WTC11 (cell line): Measurements from ENCODE around the gene AGBL4.

Experiments
- FOXJ3 ChIP-seq: sonication (generic); formaldehyde crosslinking; IDR thresholded peaks from 2 replicates; pipeline ENCODE4 v1.9.0; 2021; ENCODE audit warnings: missing genetic modification reagents, mild to moderate bottlenecking, borderline replicate concordance
- JAZF1 ChIP-seq: fragments of 250-450 bp; sonication (Bioruptor Pico); IDR thresholded peaks from 2 replicates; pipeline ENCODE4 v1.9.0; 2021; ENCODE audit warnings: moderate library complexity, mild to moderate bottlenecking, inconsistent platforms
- OVOL2 ChIP-seq: fragments of 250-450 bp; sonication (Bioruptor Pico); IDR thresholded peaks from 2 replicates; pipeline ENCODE4 v1.9.0; 2021; ENCODE audit warnings: mild to moderate bottlenecking, borderline replicate concordance
- TP53 ChIP-seq: sonication (generic); formaldehyde crosslinking; IDR thresholded peaks from 2 replicates; pipeline ENCODE4 v1.8.1; 2023; ENCODE audit warnings: mild to moderate bottlenecking, missing genetic modification reagents
- ZBTB21 ChIP-seq: sonication (generic); formaldehyde crosslinking; IDR thresholded peaks from 2 replicates; pipeline ENCODE4 v1.8.1; 2023; ENCODE audit warnings: mild to moderate bottlenecking, missing genetic modification reagents, borderline replicate concordance
- TF ChIP-seq, protein P1 (sequence below): fragments of 200-600 bp; IDR thresholded peaks from 2 replicates; pipeline ENCODE4 v1.8.0; 2022; ENCODE audit warnings: antibody characterized with exemption
- TF ChIP-seq, protein P2 (sequence below): sonication (generic); formaldehyde crosslinking; IDR thresholded peaks from 2 replicates; pipeline ENCODE4 v1.8.0; 2023; ENCODE audit warnings: mild to moderate bottlenecking, missing genetic modification reagents
- TF ChIP-seq, protein P3 (sequence below): sonication (generic); formaldehyde crosslinking; IDR thresholded peaks from 2 replicates; pipeline ENCODE4 v1.8.0; 2022; ENCODE audit warnings: mild to moderate bottlenecking, missing genetic modification reagents

DNA sequence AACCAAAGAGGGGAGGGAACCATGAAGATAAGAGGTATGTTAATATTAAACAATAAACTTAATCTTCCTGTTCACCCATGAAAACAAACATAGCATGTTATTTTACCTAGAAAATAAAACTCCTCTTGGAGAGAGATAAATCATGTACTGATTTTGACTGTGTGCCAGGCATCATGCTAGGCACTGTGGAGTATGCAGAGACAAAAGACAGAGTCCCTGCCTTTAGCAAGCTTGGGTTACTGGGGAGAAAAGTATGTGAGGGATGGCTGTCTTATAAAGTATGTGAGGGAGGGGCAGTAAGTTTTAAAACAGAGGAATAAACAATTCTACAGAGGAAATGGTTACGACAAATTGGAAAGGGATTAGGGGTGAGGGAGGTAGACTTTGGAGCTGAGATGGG, 1117.6 kb downstream of the AGBL4 start:
- TF ChIP-seq, protein P1, sequence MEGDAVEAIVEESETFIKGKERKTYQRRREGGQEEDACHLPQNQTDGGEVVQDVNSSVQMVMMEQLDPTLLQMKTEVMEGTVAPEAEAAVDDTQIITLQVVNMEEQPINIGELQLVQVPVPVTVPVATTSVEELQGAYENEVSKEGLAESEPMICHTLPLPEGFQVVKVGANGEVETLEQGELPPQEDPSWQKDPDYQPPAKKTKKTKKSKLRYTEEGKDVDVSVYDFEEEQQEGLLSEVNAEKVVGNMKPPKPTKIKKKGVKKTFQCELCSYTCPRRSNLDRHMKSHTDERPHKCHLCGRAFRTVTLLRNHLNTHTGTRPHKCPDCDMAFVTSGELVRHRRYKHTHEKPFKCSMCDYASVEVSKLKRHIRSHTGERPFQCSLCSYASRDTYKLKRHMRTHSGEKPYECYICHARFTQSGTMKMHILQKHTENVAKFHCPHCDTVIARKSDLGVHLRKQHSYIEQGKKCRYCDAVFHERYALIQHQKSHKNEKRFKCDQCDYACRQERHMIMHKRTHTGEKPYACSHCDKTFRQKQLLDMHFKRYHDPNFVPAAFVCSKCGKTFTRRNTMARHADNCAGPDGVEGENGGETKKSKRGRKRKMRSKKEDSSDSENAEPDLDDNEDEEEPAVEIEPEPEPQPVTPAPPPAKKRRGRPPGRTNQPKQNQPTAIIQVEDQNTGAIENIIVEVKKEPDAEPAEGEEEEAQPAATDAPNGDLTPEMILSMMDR, result no peak
- no peak for TF ChIP-seq OVOL2 (CRISPR knock-in tag)
- TF ChIP-seq, protein P2, sequence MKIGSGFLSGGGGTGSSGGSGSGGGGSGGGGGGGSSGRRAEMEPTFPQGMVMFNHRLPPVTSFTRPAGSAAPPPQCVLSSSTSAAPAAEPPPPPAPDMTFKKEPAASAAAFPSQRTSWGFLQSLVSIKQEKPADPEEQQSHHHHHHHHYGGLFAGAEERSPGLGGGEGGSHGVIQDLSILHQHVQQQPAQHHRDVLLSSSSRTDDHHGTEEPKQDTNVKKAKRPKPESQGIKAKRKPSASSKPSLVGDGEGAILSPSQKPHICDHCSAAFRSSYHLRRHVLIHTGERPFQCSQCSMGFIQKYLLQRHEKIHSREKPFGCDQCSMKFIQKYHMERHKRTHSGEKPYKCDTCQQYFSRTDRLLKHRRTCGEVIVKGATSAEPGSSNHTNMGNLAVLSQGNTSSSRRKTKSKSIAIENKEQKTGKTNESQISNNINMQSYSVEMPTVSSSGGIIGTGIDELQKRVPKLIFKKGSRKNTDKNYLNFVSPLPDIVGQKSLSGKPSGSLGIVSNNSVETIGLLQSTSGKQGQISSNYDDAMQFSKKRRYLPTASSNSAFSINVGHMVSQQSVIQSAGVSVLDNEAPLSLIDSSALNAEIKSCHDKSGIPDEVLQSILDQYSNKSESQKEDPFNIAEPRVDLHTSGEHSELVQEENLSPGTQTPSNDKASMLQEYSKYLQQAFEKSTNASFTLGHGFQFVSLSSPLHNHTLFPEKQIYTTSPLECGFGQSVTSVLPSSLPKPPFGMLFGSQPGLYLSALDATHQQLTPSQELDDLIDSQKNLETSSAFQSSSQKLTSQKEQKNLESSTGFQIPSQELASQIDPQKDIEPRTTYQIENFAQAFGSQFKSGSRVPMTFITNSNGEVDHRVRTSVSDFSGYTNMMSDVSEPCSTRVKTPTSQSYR (CRISPR knock-in tag), result no peak
- TF ChIP-seq JAZF1 (CRISPR knock-in tag), result no peak
- no peak for TF ChIP-seq FOXJ3 (CRISPR knock-in tag)
- no peak for TF ChIP-seq ZBTB21 (CRISPR knock-in tag)
- no peak for TF ChIP-seq TP53 (CRISPR knock-in tag)
- TF ChIP-seq, protein P3, sequence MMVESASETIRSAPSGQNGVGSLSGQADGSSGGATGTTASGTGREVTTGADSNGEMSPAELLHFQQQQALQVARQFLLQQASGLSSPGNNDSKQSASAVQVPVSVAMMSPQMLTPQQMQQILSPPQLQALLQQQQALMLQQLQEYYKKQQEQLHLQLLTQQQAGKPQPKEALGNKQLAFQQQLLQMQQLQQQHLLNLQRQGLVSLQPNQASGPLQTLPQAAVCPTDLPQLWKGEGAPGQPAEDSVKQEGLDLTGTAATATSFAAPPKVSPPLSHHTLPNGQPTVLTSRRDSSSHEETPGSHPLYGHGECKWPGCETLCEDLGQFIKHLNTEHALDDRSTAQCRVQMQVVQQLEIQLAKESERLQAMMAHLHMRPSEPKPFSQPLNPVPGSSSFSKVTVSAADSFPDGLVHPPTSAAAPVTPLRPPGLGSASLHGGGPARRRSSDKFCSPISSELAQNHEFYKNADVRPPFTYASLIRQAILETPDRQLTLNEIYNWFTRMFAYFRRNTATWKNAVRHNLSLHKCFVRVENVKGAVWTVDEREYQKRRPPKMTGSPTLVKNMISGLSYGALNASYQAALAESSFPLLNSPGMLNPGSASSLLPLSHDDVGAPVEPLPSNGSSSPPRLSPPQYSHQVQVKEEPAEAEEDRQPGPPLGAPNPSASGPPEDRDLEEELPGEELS (CRISPR knock-in tag), result no peak
